ENCODE measurements around the gene SNX2.
"Not testable (repeated sequence)": the region's sequence is repeated elsewhere in the genome, so short reads cannot be mapped to it uniquely, and the experiment has no call there.

Gene SNX2

DNA sequence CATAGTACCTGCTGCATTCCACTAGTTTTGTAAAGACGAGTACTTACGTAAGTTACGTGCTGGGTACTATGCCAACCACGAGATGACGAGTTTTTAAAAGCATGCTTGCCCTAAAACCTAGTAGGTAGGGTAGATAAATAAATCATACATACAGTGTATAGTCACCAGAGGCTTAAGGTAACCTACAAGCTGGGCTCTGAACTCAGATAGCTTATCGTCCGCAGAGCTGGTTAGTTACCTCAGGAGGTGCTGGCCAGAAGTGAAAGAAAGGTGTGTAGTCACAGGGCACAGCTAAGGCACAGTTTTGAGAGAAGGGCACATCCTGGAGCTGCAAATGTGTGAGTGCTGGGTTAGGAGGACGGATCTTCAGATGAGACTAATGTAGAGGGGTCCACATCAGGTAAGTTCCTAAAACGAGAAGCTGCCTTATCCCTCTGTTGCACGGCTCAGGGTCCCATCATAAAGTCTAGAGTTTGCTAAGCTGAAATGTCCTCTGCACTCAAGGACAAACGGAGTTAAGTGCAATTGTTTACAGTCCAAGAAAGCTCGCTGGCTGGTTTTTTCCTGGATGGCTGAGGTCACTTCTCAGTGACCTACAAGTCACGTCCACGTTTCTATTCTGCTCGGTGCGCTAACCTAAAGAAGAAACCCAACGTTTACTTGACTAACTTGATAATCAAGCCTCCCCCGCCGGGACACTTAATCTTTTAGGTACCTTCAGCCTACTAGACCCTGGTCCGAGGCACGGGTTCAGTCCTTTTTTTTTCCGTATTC is 69.4 kb downstream of the SNX2 start:
- no peak for DNase-seq (ENCODE audit: low read depth)

DNA sequence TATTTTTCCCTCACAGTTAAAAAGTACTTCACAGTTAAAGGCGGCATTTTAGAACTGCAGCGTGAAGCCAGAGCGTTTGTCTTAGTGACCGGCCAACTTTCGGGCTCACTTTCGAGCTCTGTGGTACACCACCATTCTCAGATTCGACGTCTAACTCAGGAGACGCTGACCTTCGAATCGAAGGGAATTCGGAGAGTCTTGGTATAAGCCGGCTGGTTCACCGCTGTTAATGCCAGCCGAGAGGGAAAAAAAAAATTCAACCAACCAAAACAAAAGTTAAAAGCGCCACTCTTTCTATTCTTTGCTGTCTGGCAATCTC is 70.0 kb downstream of the SNX2 start:
- DNase-seq (ENCODE audit: low read depth) = no peak

DNA sequence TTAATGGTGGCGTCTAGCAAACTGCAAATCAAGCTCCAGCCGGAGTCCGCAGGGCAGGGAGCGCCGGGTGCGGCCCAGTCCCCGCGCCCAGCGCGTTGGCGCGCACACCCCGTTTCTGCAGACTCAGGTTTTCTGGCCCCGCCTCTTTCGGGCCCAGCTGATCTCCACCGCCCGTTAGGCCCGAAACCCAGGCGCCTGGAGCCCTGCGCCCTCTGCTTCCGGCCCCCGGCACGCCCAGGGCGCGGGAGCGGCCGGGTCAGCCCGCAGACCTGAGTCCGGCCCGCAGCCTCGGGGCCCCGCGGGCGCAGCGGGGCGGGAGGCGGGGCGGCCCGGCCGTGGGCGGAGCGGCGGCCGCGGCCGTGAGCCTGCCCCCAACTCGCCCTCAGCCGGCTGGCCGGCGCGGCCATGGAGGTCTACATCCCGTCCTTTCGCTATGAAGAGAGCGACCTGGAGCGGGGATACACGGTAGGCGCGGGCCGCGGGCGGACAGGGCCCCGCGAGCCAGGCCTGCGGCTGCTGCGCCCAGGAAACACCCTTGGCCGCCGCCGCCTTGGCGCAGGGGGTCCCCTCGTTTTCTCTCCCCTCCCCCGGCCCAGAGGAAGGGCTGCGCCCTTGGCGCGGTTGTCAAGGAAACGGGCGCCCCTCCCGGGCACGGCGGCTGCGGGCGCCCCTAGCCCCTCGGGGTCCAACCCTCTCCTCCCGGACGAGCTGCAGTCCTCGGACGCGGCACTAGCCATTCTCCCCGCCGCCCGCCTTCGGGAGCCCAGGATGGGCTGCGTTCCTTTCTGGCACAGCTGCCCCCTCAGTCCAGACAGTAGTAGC is 70.6 kb downstream of the SNX2 start, which contains the start of gene SNX24:
Gene SNX24 (plus strand): TSS at position 385 of the 822 bp plus-strand sequence. CDS start 21 bp downstream, at position 406.
- no peak for DNase-seq (ENCODE audit: low read depth)

DNA sequence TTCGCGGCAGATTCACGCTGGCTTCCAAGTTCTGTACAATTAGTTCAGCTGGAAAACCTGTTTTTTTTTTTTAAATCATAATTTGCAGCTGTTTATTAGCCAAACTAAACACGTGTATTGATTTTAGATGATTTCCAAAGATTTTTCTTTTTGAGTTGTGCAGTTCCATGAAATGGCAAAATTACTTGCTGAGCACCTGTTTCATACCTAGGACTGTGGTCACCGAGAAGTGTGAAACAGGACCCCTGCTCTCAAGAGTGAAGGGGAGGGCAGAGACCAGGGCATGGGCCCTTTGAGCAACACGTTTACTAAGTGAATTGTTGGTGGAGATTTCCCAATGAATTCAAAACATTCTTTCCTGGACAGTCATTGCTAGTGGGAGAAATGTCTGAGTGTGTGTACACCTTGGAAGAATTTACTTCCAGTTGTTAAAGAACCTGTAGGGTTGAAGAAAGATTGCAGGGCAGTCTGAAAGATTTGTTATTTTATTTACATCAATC is 71.2 kb downstream of the SNX2 start:
- no peak for DNase-seq (ENCODE audit: low read depth)

DNA sequence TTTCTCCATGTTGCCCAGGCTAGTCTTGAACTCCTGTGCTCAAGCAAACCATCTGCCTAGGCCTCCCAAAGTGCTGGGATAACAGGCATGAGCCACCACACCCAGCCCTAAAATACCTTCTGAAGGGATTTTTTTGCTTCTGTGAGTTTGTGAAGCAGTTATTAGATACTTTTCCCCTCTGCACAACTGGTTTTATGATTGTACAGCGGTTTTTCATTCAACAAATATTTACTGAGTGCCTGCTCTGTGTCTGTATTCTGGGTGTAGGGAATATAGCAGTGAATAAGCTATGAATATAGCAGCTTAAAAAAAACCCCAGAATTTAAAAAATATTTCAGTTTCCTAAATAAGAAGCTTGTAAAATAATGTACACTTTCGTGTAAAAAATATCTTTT is 72.8 kb downstream of the SNX2 start:
- DNase-seq (ENCODE audit: low read depth) = no peak

DNA sequence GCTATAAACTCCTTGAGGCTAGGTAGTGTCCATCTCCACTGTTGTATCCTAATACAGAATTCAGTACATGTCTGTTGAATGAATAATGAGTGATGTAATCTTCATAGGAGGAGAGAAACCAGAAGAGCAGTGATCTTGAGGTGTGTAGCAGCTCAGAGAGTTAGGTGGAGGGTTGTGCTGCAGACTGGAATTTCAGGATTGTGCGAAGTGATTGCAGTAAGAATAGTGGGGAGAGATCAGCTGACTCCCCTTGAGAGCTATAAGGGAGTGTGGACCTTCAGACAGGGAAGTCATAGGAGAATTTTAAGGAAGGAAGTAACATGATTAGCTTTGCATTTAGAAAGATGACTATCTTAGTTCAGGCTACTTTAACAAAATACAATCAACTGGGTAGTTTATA is 74.9 kb downstream of the SNX2 start:
- DNase-seq (ENCODE audit: low read depth) = no peak

DNA sequence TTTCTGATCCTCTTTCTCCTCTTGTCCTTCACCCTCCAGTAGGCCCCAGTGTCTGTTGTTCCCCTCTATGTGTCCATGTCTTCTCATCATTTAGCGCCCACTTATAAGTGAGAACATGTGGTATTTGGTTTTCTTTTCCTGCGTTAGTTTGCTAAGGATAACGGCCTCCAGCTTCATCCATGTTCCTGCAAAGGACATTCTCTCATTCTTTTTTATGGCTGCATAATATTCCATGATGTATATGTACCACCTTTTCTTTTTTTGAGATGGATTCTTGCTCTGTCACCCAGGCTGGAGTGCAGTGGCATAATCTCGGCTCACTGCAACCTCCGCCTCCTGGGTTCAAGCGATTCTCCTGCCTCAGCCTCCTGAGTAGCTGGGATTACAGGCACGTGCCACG is 82.7 kb downstream of the SNX2 start:
- not testable (repeated sequence) for DNase-seq (ENCODE audit: low read depth)

DNA sequence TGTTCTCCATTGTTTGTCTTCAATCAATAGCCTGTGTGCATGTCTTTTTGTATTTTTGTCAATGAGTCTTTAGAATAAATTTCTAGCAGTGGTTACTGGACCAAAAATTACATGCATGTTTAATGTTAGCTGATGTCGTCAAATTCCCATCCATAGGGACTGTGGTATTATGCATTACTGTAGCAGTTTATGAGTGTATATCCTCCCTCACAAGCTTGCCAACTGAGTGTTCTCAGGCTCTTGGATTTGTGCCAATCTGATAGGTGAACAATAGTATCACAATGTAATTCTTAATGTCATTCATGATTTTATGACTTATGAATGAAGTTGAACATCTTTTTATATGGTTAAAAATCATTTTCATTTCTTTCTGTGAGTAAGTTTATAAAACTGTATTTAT is 83.6 kb downstream of the SNX2 start:
- no peak for DNase-seq (ENCODE audit: low read depth)

DNA sequence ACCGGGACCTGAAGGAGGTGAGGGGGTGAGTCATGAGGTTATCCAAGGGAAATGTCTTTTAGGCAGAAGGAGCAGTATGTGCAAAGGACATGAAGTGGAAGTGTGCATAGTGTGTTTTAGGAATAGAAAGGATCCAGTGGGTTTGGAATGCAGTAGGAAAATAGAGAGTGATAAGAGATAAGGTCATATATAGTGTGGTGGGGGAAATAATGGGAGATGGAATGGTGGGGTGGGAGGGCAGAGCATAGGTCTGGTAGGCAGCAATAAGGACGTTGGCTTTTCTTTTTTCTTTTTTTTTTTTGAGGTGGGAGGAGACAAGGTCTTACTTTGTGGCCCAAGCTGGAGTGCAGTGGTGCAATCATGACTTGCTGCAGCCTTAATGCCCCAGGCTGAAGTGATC is 88.4 kb downstream of the SNX2 start:
- no peak for DNase-seq (ENCODE audit: low read depth)

DNA sequence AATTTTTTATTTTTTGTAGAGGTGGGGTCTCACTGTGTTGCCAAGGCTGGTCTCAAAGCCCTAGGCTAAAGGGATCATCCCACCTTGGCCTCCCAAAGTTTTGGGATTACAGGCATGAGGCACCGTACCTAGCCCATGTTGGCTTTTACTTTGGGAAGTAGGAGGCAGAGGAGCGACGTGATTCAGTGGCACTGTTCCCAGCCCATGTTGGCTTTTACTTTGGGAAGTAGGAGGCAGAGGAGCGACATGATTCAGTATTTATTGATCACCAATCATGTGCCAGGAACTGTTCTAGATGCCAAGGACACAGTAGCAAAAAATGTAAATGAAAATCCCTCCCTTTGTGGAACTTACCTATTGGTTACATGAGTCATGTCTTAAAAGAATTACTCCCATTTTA is 88.8 kb downstream of the SNX2 start:
- no peak for DNase-seq (ENCODE audit: low read depth)

DNA sequence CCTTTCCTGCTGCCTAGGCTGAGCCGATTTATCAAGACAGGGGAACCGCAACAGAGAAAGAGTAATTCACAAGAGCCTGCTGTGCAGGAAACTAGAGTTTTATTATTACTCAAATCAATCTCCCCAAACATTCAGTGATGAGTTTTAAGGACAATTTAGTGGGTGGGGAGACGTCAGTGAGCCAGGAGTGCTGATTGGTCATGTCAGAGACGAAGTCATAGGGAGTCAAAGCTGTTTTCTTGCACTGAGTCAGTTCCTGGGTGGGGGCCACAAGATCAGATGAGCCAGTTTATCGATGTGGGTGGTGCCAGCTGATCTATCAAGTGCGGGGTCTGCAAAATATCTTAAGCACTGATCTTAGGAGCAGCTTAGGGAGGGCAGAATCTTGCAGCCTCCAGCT is 89.5 kb downstream of the SNX2 start:
- DNase-seq (ENCODE audit: low read depth) = no peak

DNA sequence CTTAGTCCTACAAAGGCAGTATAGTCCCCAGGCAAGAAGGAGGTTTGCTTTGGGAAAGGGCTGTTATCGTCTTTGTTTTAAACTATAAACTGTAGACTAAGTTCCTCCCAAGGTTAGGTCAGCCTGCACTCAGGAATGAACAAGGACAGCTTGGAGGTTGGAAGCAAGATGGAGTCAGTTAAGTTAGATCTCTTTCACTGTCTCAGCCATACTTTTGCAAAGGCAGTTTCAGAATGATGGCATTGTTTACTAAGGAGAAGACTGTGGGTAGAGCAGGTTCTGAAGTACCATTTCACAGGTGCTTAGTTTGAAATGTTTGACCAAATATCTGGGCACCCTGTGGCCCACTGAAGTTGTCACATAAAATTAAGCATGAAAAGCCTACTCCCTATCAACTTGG is 90.0 kb downstream of the SNX2 start:
- DNase-seq (ENCODE audit: low read depth) = no peak

DNA sequence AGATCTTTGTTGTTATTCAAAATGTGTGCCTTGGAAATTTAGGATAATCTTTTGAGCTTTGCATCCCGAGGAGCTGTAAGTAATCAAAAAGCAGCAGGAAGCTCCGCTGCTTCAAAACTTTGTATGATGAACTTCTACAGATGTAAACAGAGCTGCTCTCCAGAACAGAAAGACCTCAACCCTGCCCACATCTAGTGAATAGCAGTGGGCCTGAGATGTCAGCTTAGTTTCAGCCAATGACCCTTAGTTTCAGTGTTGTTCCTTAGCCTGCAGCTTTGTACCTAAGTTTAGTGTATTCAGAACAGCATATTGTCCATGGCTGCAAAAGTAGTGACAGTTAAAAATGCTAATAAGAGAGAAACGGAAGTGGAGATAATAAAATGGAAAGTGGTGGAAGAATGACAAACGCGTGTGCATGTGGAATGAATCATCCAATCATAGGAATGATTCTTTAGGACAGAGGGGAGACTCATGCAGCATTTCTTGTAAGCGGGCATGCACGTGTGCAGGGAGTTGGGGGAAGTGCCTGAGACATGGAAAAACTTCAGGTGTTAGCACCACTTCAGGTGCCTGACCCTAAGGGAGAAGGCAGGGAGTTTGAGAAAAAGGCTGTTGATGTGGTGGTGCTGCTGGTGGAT is 95.5 kb downstream of the SNX2 start:
- DNase-seq (ENCODE audit: low read depth) = no peak

DNA sequence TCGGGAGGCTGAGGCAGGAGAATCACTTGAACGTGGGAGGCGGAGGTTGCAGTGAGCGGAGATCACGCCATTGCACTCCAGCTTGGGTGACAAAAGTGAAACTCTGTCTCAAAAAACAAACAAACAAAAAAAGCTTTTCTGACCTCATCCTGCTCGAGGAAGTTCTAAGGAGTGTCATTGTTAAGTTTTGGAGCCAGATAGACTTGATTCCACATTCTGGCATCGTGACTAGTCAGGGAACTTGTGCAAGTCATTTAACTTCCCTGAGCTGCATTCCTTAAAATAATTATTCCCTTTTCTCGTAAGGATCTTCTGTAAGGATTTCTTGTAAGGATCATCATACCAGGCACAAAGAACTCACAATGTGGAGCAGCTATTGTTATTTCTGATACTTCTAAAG is 96.8 kb downstream of the SNX2 start:
- DNase-seq (ENCODE audit: low read depth) = no peak

DNA sequence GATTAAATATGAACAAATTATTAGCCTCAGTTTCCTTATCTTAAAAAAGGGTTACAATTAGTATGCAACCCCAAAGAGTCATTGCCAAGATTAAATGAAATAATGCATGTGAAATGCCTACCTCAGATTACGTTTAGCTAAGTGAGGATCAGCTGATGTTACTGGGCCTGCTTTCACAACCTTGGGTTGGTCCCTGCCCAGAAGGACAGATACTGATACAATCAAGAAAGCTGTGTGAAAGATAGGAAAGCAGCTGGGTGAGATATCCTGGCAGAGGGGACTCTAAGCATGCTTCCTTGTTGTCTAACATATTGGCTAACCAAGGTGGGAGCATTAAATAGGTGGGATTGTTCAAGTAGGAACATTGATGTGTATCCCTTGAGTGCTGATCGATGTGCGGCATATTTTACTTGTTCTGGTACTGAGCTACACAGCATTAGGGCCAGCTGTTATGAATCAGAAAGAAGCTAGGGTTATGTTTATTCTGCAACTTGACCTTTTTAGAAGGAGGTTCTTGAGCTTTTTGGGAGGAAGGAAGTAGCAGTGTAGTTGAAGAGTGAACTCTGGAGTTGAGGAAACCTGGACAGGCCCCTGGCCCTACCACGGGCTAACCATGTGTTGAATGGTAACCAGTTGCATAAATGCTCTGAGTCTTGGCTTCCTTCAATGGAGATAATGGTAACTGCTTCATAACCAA is 99.4 kb downstream of the SNX2 start:
- no peak for DNase-seq (ENCODE audit: low read depth)

DNA sequence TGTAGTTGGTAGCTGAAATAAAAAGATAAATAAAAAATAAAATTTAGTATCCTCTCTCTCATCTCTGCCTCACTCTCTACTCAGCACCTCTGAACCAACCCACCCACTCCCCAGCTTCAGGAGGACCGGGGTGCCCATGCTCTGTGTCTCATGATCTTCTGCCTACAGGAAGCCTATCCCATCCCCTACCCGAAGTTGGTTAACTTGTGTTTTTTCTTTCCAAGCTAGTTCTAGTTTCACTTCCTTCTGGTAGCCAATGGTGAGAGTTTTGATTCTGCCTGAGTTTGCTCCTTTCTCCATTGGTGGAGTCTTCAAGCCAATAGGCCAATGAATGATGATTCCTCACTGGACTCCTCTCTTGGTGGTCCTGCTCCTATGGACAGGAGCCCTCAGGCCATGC is 102.6 kb downstream of the SNX2 start:
- DNase-seq (ENCODE audit: low read depth) = no peak

DNA sequence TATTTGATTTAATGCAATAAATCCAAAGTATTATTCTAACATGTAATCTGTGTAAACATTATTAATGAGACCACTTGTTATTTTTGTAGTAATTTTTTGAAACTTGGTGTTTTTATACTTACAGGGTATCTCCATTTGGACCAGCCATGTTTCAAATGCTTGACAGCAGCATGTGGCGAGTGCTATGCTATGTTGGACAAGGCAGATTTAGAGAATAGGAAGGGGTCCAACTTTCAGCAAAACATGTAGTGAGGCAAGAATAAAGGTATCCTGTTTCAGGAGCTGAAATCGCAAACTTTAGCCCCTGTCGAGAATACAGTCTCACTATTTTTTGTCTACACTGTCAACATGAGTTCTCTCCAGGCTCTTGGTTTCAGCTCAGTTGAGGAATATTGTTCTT is 104.2 kb downstream of the SNX2 start:
- no peak for DNase-seq (ENCODE audit: low read depth)

Measured in CMK (cell line).